HG03280 (cell line): ENCODE results near the gene LRRC72.
"Not testable (repeated sequence)": the region's sequence is repeated elsewhere in the genome, so short reads cannot be mapped to it uniquely, and the experiment has no call there.

Experiments
- ATAC-seq: cut with Tn5 transposase; IDR thresholded peaks from one replicate; pipeline ENCODE4 v1.9.1; 2021; ENCODE audit warnings: mild to moderate bottlenecking, moderate library complexity; ENCODE audit not compliant: unreplicated experiment

Gene LRRC72

DNA sequence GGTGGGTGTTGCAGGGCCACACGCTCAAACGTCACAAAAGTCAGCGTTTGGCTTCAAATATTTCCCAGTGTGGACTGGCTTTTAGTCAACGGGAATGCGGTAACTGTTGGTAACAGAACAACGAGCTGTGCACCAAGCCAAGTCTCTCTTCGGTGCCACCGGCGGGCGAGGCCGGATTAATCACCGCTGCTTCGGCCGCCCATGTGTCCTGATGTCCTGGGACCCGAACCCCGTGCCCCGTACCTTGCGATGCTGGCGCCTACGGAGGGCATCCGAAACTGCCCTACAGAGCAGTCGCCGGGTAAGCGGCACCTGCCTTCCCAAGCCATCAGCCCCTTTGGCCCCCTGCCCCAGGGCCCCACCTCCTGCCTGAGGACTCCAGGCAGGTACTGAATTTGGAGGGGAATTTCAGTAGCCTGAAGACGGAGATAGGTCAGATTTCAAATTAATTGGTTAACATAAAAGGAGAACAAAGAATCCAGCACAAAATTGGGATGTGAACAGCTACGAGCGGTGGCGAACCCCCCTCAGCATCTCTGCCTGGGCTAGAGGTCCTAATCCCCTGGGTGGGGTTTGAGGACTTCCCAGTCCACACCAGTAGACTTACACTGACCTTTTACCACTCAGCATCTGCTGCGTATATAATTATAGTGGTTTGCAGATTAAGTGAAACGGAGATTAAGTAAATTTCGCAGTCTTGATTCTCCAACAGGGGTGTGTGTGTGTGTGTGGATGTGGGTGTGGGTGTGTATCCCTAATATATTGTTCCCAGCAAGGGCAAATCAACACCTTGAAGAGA, at the start of gene LRRC72:
LRRC72 (plus strand) TSS at position 84 of the 799 bp plus-strand sequence; CDS start at position 212, 128 bp downstream.
- ATAC-seq = no peak

DNA sequence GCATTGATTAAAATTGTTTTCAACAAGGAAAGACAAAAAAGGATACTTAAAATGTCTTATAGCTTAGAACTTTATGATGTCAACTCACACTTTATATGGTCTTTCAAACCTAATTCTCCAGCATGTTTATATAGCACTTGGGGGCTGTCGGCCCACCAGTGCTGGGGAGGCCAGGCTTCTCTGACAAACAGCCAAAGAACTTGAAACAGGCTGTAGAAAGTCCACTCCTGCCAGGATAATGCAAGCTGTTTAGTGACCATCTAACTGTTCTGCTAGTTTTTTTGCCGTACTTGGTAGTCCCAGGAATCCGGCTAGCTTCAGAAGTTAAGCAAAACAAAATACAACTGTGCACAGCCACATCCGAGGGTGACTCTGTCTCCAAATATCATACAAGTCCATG, 47.5 kb upstream of the LRRC72 start:
- no peak for ATAC-seq

DNA sequence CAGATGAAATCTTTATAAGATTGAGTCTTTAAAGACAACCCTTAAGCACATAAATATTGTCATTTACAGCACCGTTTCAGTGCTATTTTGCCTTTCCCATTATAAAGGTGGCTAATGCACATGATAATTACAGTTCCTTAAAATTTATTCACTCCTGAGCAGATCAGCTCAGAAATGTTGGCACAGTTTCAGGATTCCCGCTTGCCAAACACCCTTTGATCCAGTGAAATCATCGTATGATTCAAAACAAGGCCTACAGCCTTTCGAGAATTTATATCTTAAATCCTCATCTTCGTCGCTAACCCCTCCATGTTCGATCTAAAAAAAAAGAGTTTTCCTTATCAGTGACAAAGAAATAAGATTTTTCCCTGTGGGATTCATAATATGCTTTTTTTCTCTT, 47.0 kb upstream of the LRRC72 start:
- ATAC-seq = no peak

DNA sequence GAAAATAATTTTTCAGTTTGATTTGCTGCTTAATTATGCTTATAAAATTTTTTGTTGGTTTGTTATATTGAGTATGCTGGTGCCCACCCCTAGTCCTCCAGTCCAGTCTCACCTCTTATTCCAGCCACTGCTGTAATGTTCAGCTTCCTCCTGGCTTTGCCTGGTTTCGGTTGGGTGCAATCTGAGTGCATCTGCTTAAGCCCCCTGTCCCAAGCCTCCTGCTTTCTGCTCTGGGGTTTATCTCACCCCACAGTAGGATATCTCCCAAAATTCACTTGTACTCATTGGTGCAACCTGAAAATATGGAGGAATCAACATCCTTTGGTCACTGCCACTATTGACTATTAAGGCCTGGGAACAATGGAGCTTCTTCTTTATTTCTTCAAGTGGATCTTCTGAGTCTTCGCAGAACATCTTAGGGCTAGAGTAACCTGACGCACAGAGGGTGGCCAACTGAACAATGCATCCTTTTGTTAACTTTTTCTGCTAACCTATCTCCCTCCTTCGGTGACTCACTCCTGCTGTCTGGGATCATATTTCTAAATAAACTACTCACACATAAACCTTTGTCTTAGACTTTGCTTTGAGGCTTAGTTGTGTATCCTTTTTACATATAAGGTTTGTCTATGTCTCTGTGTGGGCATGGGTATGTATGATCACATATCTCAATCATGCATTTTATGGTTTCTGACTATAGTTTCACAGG, 42.0 kb upstream of the LRRC72 start:
- no peak for ATAC-seq

DNA sequence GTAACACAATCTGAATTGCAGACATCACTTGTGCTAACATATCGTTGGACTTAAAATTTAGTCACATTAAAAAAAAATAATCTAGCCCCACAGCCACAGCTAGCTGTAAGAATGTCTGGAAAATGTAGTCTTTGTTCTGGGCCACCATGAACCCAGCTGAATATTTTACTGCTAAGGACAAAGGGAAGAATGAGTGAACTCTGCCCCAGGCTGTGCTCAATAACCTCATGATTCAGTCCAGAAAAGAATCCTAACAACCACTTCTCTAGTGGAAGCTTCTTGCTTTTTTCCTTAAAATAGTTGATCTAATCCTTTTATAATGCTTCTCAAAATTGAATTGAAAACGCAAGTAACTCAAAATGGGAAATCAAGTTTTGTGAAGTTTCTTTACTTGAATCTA, 35.5 kb upstream of the LRRC72 start:
- no peak for ATAC-seq

DNA sequence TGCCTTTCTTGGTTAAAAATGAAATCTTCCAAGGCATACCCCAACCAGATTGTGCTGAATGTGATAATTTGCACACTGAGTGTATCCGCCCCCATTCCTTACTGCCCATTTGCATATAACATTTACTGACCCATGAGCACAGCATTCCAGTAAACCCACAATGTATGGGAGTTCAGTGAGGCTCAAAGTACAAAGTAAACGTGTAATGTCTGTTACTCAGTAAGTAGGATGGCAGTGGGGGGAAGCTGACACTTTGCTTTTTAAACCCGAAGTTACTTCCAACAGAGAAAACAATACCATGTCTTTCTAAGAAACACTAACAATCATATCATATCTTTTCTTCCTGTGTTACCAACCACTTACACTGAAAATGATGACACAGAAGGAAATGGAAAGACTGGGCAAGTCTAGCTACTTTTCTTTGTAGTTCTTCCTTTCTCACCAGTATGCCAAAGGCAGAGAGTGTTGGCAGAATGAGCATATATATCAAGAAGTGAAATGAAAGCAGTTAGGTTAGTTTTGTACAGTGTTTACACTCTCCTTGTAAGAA, 34.0 kb upstream of the LRRC72 start:
- ATAC-seq = no peak

DNA sequence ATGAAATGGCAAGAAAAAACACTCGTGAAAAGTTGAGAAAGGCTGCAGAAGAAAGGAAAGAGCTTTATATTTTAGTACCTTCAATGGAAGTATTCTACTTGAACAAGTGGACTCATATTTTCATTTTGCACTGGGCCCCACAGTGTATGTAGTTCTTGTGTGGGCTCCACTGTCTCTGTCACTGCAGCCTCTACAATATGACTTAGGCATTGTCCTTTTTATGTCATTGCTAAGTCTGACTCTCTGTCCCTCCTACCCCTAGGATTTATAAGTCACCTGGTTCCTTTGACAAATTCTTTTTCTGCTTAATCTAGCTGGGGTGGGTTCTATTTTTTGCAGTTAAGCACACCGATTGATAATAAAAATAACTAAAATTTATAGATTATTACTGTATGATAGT, 33.4 kb upstream of the LRRC72 start:
- ATAC-seq = no peak

DNA sequence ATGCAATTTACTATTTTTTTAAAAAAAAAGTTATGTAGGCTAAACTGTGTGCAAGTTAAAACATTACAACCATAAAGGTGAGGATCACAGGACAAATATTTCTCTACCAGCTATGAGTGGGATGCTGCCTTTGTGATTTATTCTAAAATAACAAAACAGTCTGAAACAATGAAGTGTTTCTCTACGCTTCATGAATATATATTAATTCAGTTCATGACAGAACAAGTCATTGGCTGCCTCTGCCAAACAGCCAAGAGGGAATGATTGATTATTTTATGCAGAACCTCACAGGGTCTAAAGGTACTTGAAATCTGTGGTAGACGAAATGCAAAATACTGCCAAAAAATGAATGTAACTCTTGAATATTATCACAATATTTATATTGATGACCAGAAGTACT, 32.1 kb upstream of the LRRC72 start:
- no peak for ATAC-seq

DNA sequence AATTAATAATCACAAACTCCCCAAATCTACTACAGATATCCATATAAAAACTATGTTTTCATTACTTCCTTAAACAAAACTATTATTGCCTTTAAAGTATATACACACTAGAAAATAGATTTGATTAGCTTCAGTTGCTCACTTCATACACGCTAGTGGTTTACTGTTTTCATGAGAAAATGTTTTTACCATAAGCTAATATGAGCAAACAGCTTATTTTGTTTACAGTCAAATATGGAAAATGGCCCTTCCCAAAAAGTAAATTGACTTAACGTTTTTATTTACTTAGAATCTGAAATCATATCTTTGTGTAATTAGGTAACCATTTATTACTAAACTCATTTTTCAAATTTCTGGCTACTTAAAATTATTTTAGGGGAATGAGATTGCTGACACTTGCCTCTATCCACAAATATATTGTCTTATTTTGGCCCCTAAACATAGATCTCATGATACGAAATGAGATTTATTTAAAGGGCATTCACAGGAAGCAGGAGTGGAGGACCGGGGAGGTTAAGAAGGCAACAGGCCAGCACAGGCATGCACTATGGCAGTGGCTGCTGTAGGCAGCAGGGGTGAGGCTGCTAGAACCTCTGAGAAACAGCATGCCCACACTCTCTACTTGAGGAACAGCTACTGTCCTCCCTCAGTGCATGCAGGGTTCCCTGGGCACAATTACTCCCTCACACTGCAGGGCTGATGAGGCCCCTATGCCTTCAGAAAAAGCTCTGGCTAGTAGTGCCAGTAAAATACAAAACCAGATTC, 31.5 kb upstream of the LRRC72 start:
- ATAC-seq = no peak

DNA sequence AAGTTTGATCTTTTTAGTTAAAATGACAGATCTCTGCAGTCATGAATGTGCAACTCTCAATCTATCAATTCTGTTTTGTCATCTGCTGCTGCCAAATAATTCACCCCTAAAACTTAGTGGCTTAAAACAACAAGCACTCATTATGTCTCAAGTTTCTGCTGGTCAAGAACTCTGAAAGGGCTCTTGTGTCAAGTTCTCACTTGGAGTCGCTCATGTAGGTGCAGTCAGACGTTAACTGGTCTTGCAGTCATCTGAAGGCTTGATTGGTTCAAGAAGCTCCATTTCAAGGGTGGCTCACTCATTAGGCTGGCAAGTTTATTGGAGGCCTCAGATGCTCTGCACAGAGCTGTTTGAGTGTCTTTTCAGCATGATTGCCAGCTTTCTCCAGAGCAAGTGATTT, 28.5 kb upstream of the LRRC72 start:
- ATAC-seq = no peak

DNA sequence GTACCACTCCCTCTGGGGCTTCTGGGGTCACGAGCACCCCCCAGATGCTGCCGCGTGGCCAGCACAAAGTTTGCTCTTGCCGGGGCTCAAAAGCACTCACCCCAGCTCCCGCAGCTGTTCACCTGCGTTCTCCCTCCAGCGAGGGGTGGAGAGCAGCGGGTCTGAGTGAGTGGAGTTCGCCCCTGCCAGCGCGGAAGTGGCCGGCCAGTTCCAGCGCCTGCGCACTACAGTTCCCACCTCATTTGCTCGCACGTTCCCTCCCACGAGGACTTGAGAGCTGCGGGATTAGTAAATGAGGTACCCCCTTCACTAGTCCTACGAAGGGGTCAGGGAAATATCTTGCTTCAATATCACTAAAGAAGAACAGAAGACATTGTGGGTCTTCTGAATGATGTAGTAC, 24.3 kb upstream of the LRRC72 start:
- ATAC-seq = no peak

DNA sequence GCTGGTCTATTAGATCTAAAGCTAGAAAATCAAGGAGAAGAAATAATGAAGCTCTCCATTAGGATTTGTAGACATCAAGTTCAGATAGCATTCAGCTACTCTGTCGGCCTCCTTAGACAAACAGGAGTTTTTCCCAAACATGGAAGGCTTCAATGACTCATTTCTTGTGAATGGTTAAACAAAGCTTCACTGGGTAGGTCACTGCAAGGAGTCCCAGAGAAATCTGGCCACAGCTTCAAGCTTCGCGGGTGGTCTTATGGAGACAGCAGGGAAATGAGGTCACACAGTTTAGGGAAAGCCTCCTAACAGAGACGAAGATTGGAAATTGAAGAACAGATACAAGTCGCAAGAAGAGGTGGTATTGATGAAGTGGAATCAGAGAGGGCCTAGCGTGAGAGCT, 22.6 kb upstream of the LRRC72 start:
- no peak for ATAC-seq

DNA sequence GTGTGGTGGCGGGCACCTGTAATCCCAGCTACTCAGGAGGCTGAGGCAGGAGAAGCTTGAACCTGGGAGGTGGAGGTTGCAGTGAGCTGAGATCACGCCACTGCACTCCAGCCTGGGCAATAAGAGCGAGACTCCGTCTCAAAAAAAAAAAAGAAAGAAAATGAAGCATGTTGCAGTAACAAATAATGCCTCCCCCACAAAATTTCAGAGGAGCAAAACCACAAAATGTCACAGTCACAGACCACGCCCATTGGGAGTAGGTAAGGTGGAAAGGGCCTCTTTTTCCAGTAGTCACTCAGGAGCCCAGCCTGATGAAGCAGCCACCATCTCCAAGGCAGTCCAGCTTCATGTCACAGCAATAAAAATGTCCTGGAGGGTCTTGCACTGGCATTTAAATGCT, 20.2 kb upstream of the LRRC72 start:
- ATAC-seq = not testable (repeated sequence)

DNA sequence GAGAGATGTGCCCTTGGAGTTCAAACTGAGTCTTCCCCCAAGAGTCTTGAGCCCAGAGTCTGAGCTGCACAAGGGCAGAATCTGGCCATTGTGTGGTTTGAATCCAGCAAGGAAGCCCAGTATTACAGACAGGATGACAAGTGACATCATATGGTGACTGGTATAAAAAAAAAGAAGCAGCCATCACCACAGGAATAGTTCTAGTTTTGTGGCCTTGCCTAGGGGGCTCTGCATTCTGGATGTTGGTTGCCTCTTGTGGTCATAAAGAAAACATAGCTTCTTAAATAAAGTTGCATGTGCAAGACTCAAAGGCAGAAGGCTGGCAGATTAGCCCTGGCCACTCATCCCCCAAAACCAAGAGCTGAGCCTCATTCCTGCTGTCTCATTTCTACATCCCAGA, 16.8 kb upstream of the LRRC72 start:
- no peak for ATAC-seq

DNA sequence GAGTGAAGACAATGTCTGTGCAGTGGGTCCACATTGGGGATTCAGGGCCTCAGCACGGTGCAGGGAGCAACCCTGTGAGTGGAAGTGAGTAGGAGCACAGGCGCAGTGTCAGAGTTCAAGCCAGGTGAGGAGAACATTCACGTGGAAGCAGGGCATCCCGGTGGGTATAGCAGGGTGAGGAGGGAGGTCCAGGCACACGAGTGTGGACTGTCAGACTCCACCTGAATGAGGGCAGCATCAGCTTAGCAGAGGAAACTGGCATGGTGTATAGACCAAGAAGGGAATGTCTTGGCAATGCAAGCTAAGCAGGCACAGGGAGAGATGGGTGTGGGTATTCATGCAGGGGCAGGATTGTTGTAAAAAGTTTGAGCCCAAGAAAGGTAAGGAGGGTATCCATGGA, 15.3 kb upstream of the LRRC72 start:
- ATAC-seq = no peak

DNA sequence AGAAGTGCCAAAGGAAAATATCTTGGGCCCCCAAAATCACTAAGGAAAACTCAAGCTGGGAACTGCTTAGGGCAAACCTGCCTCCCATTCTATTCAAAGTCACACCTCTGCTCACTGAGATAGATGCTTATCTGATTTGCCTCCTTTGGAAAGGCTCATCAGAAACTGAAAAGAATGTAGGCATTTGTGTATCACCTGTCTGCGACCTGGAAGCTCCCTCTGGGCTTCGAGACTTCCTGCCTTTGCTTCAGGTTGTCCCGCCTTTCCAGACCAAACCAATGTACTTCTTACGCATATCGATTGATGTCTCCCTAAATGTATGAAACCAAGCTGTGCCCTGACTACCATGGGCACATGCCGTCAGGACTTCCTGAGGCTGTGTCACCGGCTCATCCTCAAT, 14.5 kb upstream of the LRRC72 start:
- ATAC-seq = no peak

DNA sequence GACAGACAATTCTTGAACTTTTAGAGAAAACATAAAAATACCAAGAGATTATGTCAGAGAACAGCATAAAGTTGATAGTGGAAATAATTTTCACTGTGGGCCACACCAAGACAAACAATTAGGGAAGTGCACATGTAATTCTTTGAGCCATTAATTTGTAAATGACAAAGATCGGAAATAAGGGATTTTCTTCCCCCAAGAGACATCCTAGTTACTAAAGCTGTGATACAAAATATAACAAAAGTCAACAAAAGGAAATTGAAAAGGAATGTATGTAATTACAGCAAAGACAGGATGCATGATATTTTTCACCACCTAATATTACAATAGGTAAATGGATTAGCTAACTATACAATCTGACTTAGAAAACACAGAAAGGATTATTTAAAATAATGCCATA, 12.4 kb upstream of the LRRC72 start:
- ATAC-seq = no peak

DNA sequence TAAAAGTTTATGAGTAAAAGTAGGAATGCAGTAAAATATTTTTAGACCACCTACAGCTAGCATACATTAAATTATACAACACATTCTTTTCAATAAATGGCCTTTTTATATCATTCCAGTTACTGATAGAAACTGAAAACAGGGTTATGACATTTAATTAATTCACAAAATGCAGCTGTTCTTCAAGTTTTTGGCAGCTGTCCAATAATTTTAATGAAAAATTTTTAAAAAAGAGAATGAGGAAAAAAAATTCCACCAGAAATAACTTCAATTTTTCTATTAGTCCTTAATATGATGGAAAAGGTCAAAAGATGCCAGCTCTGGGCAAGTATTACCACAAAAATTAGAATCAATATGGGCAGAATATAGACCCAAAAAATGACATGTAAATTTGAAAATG, 11.9 kb upstream of the LRRC72 start:
- ATAC-seq = no peak

DNA sequence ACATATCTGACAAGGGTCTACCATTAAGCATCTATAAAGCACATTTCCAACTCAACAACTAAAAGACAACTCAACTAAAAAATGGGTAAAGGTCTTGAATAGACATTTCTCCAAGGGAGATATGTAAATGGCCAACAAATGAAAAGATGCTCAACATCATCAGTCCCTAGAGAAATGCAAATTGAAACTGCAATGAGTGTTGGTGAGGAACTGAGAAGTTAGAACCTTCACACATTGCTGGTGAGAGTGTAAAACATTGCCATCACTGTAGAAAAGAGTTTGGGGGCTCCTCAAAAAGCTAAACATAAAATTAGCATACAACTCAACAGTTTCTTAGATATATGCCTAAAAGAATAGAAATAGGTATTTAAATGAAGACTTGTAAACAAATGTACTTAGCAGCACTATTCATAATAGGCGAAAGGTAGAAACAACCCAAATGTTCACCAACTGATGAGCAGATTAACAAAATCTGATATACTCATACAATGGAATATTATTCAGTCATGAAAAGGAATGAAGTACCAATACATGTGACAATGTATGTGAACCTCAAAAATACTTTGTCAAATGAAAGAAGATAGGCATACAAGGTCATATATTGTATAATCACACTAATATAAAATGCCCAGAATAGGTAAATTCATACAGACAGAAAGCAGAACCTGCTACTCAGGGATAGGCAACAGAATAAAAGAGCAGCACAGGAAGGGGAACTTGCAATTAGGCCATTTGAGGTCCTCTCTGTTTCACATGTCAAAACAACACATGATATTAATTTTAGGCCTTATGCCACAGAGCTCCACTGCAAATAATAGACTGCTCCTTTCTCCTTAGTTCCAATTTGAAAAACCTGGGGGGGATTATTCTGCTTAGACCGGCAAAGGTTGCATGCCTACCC, 10.6 kb upstream of the LRRC72 start:
- ATAC-seq = no peak

DNA sequence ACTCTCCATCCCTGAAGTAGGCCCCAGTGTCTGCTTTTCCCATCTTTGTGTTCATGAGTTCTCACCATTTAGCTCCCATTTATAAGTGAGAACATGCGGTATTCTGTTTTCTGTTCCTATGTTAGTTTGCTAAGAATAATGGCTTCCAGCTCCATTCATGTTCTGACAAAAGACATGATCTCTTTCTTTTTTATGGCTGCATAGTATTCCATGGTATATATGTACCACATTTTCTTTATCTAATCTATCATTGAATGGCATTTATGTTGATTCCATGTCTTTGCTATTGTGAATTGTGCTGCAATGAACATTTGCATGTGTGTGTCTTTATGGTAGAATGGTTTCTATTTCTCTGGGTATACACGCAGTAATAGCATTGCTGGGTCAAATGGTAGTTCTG, 6.6 kb upstream of the LRRC72 start:
- ATAC-seq = not testable (repeated sequence)
